GM12801 (cell line): ENCODE measurements around the gene PRR5.

ENCODE experiments used
- CTCF ChIP-seq: IDR thresholded peaks from one replicate; pipeline ENCODE4 v1.5.1; 2011; ENCODE audit warnings: control low read depth; ENCODE audit not compliant: insufficient read length; ENCODE audit errors: extremely low read depth

Gene PRR5

DNA sequence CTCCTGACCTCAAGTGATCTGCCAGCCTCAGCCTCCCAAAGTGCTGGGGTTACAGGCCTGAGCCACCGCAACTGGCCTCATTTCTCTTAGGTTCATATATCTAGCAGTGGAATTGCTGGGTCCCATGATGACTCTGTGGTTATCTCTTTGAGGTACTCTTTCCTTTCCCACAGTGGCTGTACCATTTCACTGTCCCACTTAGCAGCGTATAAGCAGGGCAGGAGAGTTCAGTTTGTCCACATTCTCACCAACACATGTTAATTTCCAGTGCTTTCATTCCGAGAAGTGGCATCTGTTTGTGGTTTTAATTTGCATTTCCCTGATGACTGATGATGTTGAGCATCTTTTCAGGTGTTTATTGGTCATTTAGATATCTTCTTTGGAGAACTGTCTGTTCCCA, 16.4 kb downstream of the PRR5 start:
- TF ChIP-seq CTCF = no peak

GRCh38 chr22:44719586-44720368, 17.8 kb downstream of the PRR5 start:
- no peak for TF ChIP-seq CTCF

DNA sequence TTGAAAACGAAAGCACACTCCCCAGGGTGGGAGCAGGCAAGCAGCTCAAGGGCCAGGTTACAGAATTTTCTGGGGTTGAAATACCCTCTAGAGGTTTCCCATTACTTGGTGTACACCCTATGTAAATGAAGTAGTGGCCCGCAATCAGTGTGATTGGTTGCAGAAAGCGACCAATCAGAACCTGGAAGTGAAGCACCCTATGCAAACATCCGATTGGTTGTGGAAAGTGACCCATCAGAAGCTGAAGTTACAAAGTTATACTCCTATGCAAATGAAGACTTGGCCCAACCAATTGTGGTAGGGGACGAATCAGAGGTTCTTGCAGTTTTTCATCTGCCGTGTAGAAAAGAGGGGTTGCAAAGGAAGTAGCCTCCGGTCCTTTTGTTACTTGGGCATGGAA, 19.2 kb downstream of the PRR5 start:
- no peak for TF ChIP-seq CTCF

- TF ChIP-seq CTCF = no peak
Measured at GRCh38 chr22:44722611-44723010, 20.6 kb downstream of the PRR5 start.

GRCh38 chr22:44723801-44724200, 21.8 kb downstream of the PRR5 start:
- TF ChIP-seq CTCF = no peak

- TF ChIP-seq CTCF = no peak
Measured at GRCh38 chr22:44724416-44724815, 22.4 kb downstream of the PRR5 start.

DNA sequence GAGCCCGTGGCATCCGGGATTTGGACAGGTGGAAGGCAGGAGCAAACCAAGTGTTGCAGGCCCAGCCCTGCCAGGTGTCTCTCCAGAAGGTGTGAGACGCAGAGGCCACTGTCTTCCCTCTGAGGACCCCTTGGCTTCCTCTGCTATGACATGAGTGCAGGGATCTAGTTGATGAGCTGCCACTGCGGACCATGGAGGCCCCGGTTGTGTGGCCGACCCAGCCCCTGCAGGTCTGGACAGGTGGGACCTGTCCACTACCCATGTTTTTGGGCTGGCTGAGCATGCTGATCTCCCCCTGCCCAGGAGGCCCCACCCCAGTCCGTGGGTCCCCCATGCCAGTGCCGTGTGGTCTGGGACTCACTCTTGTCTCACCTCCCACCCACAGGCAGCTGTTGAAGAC, 22.9 kb downstream of the PRR5 start:
- no peak for TF ChIP-seq CTCF
